ENCODE measurements around the gene NANOS3.

Gene NANOS3

DNA sequence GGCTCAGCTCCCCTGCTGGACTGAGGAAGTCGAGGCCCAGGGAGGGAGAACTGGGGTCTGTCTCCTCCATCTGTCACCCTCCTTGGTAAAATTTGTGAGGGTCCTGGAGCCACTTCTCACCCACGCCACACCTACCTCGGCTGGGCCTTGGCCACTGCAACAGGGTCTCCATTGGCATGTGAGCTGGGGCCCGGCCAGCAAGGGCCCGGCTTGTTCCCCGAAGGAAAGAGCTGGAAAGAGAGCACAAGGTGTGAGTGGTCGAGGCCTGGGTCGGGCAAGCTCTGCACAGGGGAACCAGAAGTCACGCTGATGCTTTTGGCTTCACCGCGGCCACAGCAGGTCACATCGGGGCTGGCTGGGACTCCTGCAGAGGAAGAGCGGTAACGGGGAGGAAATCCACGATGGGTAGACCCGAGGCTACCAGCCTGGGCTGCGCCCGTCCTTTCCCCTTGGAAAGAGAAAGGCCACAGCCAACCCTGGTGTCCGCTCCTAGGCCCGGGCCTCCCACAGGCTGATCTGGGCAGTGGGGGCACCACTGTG lies 9.0 kb downstream of the NANOS3 start:
- no peak for DNase-seq (ENCODE audit: low read depth)

DNA sequence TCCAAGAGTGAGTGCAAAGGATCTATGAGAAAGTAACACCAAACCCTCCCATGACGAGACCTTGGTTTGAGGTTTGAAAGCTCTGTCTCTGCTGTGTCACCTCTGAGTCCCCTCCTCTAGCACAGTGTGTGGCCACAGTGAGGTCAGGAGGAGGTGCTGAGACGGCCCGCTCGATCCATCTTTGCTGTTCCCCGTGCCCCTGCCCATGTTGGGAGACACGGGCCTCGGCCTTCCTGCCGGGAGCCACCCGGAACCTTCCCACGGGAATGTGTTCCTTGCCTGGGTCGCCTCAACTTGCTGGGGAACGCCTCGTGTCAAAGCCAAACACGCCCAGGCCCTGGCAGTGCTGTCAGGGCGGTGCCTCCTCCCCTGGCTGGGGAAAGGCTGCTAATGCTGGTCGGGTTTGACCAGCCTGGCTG lies 10.1 kb downstream of the NANOS3 start:
- DNase-seq (ENCODE audit: low read depth) = no peak

DNA sequence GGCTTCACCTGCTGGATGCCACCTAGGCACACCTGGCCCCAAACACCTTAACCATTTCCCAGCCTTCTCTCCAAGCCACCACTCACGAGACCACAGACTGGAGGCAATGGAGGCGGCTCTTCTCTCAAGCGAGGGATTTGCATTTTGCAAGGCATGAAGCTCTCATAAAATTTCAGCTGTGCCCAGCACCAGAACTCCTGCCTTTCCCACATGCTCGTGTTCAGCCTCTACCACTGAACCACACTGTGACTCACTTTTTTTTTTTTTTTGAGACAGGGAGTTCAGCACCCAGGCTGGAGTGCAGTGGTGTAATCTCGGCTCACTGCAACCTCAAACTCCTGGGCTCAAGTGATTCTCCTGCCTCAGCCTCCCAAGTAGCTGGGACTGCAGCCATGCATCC lies 10.6 kb downstream of the NANOS3 start:
- DNase-seq (ENCODE audit: low read depth) = peak; percentile 17

DNA sequence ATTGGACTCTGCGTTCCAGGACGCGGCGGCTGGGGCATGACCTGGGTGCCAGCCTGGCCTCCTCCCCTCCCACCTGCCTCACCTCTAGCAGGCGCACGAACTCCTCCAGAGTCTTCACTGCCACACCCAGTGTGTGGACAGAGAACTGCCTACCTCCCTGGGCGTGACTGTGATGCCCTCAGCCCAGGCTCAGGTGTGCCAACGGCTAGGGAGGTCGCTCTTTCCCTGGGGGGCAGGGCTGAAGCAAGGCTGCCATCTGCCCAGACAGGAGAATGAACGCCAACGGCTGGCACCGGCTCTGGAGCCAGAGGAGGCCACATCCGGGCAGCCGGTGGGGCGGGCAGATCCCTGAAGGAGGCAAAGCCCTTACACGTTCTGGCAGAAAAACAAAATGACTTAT lies 11.3 kb downstream of the NANOS3 start:
- no peak for DNase-seq (ENCODE audit: low read depth)

DNA sequence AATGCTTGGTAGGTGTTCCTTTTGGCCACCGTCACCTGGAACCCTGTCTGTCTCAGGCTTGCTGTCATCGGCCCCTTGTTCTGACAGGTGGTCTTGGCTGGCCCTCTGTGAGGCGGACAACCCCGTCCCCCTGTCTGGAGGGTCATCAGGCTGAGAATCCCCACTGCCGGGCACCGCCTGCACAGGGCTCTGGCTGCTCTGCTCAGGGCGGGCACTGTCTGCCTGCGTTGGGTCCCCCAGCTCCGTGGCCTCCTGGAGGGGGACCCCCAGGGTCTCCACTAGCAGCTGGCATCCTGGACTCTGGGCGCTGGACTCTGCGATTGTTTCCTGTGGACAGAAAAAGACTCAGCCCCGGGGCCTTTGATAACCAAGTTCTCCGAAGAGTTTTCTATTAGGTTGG lies 13.2 kb downstream of the NANOS3 start:
- no peak for DNase-seq (ENCODE audit: low read depth)

DNA sequence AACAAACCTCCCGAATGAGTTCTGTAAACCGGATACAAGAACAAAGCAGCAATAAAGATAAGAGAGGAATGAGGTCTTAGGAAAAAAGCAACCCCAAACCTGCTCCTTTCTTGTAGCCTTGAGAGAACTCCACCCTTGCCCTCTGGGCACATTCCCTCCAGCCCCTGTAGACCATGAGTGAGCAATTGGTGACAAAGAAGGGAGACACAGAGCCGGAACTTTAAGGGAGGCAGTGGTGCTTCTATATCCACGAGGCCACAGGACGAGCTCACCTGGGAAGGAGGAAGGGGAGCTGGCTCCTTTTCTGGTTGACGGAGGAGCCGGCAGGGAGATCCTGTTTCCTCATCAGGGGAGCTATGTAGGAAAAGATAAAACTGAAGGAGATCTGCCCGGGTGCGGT lies 15.9 kb downstream of the NANOS3 start:
- DNase-seq (ENCODE audit: low read depth) = no peak

DNA sequence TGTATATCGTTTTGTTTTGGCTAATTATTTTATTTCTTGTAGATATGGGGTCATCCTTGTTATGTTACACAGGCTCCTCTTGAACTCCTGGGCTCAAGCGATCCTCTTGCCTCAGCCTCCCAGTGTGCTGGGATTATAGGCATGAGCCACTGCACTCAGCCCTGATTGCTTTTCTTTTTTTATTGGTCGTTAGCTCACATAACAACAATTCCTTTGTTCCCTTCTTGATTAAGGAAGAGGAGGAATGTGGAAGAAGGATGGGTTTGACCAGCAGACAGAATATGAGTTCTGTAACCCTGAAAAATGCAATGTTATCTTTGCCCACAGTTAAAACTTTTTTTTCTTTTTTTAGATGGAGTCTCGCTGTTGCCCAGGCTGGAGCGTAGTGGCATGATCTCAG lies 17.6 kb downstream of the NANOS3 start:
- no peak for DNase-seq (ENCODE audit: low read depth)

DNA sequence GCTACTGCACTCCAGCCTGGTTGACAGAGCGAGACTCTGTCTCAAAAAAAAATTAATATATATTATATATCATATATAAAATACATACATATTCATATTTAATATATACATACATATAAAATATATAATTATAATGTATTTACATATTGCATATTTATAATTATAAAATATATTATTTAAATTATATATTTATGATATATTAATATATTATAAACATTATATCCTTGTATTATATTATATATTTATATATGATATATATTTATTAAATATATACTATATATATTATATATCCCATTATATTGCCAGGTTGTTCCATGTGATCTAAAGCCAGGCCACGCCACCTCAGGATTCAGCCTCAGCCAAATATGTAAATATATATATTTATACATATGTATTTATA lies 19.3 kb downstream of the NANOS3 start:
- DNase-seq (ENCODE audit: low read depth) = no peak

DNA sequence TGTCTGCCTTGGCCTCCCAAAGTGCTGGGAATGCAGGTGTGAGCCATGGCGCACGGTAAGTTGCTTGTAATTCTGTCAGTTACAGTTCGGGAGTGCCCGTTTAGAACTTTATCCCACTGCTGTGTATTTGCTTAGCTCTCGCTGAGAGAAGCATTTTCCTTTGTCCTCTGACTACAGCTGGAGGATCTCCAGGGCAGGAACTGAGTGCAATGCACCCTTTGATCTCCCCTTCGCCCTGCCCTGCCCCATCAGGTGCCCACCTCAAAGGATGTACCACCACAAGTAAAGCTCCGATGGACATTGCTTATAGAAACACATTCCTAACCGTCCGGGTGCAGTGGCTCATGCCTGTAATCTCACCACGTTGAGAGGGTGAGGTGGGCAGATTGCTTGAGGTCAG lies 22.5 kb downstream of the NANOS3 start:
- DNase-seq (ENCODE audit: low read depth) = no peak

DNA sequence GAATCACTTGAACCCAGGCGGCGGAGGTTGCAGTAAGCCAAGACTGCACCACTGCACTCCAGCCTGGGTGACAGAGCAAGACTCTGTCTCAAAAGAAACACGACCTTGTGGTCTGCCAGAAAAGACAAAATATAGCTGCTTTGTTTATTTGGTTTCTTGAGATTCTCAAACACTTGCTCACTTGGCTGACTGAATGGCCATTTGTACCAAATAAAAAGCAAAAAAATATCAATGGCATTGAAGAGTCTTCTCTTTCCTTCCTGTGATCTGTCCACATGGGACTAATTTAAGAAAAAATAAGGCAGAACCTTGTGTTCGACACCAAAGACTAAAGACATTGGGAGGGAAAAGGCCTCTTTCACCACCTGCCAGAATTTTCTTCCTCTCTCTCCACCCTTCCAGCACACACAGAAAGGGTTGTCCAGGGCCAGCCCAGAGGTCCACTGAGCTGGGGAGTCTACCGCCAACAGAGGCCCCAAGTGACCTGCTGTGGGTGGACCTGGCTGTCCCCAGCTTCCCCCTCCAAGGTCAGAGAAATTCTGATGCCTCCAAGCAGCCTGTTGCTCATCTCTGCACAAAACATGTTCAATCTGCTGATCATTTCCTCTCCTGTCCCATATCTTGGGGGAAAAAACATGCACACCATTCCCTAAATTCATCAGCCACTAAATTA lies 23.1 kb downstream of the NANOS3 start:
- peak; percentile 23 for DNase-seq (ENCODE audit: low read depth)

DNA sequence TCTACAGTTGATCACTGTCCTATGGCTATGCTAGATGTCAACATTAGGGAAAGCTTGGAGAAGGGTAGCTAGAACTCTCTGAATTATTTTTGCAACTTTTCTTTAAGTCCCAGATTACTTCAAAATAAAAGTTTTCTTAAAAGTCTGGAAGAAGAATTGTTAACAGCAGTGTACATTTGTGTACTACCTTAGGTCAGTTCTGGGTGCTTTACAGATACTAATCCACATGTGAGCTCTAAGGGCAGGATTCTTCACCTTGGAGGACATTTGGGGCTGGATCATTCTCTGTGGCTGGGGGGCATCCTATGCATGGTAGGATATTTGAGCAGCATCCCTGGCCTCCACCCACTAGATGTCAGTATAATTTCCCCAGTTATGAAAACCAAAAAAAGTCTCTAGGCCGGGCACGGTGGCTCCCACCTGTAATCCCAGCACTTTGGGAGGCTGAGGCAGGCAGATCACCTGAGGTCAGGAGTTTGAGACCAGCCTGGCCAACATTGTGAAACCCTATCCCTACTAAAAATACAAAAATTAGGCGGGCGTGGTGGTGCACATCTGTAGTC lies 26.1 kb downstream of the NANOS3 start:
- DNase-seq (ENCODE audit: low read depth) = no peak

DNA sequence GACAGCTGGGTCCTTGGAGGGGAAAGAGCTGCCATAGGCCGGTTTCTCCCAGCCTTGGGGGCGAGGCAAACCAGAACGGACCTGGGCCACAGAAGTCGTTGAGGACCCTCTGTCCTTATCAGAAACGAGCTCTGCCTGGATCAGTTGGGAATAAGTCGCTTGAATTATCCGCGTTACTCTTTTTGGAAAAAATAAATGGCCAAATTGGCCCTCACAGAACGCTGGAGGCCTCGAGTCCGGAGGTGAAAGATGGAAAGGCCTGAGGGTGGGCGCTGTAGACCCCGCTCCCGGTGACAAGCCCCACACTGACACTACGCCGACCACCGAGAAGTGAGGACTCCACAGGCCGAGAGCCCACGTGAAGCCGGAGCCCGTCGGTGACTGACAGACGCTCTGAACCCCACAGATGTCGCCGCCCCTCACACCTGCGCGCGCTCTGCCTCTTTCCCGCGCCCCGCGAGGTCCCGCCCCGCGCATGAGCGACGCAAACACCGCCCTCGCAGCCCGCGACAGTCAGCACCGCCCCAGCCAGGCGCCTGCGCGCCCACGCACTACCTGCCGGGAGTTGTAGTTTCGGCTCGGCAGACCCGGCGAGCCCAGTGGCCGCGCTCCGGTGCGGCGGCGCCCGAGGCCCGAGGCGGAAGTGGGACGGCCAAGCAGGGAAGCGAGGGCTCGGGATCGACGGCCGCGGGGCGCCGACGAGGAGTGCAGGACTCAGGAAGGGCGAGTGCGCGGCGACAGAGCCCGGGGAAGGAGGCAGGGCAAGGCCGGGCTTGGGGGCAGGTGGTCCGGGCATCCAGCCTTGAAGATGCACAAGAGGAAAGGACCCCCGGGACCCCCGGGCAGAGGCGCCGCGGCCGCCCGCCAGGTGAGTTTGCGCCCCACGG lies 28.9 kb downstream of the NANOS3 start, which contains the start of the genes BRME1 and CC2D1A:
TSS of gene BRME1 (minus strand) at position 484 of the 887 bp plus-strand sequence. CDS start 1,225 bp downstream, outside the sequence.
TSS of gene CC2D1A (plus strand) at position 568 of the 887 bp plus-strand sequence. CDS start at position 809, 241 bp downstream.
- DNase-seq (ENCODE audit: low read depth) = peak; percentile 76

DNA sequence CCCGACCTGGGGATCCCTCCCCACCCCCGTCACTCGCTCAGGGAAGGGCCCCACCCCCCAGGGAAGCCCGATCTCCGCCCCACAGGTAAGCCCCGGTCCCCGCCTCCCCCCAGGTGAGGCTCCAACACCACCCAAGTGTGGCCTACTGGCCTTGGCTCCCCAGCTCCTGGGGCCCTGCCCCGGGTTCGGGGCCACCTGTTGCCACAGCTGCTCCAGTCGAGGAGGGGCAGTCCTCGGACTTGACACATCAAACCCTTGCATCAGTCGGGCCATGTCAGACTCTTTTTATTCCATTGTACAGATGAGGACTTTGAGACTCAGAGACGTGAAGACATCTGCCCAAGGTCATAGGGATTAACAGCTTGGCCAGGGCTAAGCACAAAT lies 29.6 kb downstream of the NANOS3 start:
- no peak for DNase-seq (ENCODE audit: low read depth)

DNA sequence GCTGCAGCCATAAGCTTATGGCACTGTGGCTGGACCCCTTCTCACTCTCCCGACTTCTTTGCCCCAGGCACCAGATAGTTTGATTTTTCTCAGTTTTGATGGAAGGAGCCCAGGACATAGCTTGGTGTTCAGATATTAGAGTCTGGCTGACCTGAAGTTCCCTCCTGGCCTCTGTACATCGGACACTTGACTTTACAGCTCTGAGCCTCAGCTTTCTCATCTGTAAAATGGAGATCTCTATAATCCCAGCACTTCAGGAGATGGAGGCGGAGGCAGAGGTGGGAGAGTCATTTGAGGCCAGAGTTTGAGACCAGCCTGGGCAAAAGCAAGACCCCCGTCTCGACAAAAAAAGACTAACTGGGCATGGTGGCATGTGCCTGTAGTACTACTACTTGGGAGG lies 30.0 kb downstream of the NANOS3 start:
- DNase-seq (ENCODE audit: low read depth) = no peak

DNA sequence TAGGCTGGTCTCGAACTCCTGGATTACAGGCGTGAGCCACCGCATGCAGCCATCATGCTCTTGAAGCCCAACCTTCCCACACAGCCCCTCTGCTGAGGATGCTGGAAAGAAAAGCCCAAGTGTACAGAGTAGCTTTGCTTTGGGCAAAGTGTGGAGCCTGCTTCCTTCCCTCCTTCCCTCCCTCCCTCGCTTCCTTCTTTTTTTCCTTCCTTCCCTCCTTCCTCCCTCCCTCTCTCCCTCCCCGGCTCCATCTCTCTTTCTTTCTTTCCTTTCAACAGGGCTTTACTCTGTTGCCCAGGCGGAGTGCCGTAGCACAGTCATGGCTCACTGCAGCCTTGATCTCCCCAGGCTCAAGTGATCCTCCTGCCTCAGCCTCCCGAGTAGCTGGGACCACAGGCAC lies 31.7 kb downstream of the NANOS3 start:
- no peak for DNase-seq (ENCODE audit: low read depth)

DNA sequence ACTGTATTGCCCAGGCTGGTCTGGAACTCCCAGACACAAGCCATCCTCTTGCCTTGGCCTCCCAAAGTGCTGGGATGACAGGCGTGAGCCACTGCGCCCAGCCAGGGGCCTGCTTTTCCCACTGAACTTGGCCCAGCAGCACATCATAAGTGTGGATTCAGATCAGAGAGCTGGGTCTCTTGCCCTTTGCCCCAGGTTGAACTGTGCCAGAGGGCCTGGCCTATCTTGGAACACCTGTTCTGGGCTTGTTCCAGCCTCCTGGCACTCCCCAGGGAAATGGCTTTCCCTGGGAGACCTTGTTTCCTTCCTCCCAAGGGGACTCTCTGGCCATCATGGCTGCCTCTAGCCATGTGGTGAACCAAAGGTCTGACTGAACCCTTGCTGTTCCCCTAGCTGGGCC lies 32.5 kb downstream of the NANOS3 start:
- no peak for DNase-seq (ENCODE audit: low read depth)

DNA sequence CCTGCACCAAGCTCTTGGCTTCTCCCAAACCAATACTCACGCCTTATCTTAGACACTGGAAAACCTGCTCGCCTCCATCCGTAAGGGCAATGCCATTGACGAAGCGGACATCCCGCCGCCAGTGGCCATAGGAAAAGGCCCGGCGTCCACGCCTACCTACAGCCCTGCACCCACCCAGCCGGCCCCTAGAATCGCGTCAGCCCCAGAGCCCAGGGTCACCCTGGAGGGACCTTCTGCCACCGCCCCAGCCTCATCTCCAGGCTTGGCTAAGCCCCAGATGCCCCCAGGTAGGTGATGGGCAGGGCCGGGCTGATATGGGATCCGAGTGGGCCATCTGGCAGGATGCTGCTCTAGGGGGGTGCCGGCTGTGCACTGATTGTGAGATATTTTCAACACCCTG lies 36.4 kb downstream of the NANOS3 start:
- no peak for DNase-seq (ENCODE audit: low read depth)

DNA sequence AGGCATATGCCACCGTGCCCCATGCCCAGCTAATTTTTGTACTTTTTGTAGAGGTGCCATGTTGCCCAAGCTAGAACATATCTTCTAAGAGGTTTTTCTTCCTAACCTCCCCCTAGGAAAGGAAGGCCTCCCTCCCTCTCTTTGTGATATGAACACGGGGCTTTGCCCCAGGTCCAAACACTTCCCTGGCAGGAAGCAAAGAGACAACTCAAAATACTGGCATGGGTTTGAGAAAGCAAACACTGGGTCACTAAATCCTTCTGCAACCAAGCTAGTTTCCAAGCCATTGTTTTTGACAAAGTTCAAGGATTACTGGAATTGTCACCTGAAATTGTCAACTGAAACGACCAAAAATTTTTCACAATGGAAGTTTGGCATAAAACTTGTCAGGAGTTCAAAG lies 37.8 kb downstream of the NANOS3 start:
- no peak for DNase-seq (ENCODE audit: low read depth)

DNA sequence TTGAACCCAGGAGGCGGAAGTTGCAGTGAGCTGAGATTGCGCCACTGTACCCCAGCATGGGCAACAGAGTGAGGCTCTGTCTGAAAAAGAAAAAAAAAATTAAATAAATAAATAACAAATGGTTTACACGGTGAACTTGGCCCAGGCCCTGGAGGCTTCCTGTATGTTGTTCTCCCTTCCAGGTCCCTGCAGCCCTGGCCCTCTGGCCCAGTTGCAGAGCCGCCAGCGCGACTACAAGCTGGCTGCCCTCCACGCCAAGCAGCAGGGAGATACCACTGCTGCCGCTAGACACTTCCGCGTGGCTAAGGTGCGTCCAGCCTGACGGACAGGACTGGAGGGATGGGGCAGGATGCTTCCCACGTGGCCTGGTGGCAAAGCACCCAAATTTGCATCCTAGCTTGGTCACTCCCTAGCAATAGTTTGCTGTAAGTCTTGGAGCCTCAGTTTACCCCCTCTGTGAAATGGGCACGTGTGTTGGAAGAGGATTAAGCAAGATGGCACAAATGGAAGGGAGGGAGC lies 41.0 kb downstream of the NANOS3 start:
- no peak for DNase-seq (ENCODE audit: low read depth)

DNA sequence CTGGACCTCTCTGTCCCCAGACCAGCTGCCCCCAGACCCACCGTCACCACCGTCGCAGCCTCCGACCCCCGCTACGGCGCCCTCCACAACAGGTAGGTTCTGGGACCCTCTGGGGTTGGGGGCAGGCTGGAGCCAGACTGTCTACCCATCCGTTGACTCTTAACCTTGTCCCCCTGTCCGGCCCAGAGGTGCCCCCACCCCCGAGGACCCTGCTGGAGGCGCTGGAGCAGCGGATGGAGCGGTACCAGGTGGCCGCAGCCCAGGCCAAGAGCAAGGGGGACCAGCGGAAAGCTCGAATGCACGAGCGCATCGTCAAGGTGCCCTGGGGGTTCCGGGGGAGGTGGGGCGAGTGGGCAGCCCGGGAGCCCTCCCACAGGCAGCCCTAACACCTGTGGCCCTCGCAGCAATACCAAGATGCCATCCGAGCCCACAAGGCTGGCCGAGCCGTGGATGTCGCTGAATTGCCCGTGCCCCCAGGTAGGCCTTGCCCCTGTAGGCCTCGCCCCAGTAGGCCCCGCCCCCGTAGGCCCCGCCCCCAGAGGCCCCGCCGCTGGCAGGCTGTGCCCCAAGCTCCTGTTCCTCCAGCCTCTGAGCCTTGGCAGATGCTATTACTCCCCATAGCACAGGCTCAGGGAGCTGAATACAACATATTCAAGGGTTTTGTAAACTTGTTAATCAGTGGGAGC lies 41.9 kb downstream of the NANOS3 start:
- no peak for DNase-seq (ENCODE audit: low read depth)

DNA sequence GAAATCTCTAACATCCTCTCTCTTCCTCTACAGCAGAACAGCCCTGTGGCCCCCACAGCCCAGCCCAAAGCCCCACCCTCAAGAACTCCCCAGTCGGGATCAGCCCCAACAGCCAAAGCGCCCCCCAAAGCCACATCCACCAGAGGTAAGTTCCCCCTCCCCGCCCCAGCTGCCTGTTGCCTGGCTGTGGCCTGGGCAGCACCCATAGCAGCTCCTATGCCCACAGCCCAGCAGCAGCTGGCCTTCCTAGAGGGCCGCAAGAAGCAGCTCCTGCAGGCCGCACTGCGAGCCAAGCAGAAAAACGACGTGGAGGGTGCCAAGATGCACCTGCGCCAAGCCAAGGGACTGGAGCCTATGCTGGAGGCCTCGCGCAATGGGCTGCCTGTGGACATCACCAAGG lies 43.6 kb downstream of the NANOS3 start:
- DNase-seq (ENCODE audit: low read depth) = no peak
